Measurements from ENCODE around the gene PEPD. TPM values are rescaled to one million over a fixed set of nuclear protein-coding genes. Genes with fewer than 3 reads are reported as not detected.

The PEPD gene
- polyA plus RNA-seq, 1 donor from 2014 or later, result 91.1 TPM

GRCh38 chr19:33443638-33444561 is 77.7 kb downstream of the PEPD start:
- peak overlapping the region in 1 of 3 donors; percentile 62 for H3K27ac Mint-ChIP-seq
- no peak overlapping the region for H3K4me3 Mint-ChIP-seq
- H3K4me1 Mint-ChIP-seq, result no peaks in the 10 kb centered on the region
- no peaks in the 10 kb centered on the region for H3K9me3 Mint-ChIP-seq
- H3K36me3 Mint-ChIP-seq, result peaks cover 2% of the 10 kb centered on the region
- H3K27me3 Mint-ChIP-seq, result no peaks in the 10 kb centered on the region

- no peaks in the 10 kb centered on the region for H3K9me3 Mint-ChIP-seq
- H3K27ac Mint-ChIP-seq, result no peak overlapping the region
- H3K27me3 Mint-ChIP-seq, result no peaks in the 10 kb centered on the region
- H3K4me3 Mint-ChIP-seq, result no peak overlapping the region
- H3K4me1 Mint-ChIP-seq, result no peaks in the 10 kb centered on the region
- peaks cover 2% of the 10 kb centered on the region for H3K36me3 Mint-ChIP-seq
Observed at GRCh38 chr19:33442706-33443105, 78.9 kb downstream of the PEPD start.

- H3K4me3 Mint-ChIP-seq, result no peak overlapping the region
- H3K9me3 Mint-ChIP-seq, result no peaks in the 10 kb centered on the region
- peaks cover 2% of the 10 kb centered on the region for H3K36me3 Mint-ChIP-seq
- H3K27ac Mint-ChIP-seq, result no peak overlapping the region
- no peaks in the 10 kb centered on the region for H3K27me3 Mint-ChIP-seq
- no peaks in the 10 kb centered on the region for H3K4me1 Mint-ChIP-seq
Observed at GRCh38 chr19:33441828-33442227, 79.8 kb downstream of the PEPD start.

GRCh38 chr19:33441277-33441699 is 80.3 kb downstream of the PEPD start:
- Mint-ChIP-seq H3K9me3 (no peaks in the 10 kb centered on the region), H3K4me3 (no peak overlapping the region), H3K4me1 (no peaks in the 10 kb centered on the region), H3K27ac (no peak overlapping the region), H3K36me3 (peaks cover 2% of the 10 kb centered on the region), H3K27me3 (no peaks in the 10 kb centered on the region)

- H3K9me3 Mint-ChIP-seq, result no peaks in the 10 kb centered on the region
- H3K4me3 Mint-ChIP-seq, result no peak overlapping the region
- H3K27ac Mint-ChIP-seq, result no peak overlapping the region
- peaks cover 2% of the 10 kb centered on the region for H3K36me3 Mint-ChIP-seq
- no peaks in the 10 kb centered on the region for H3K27me3 Mint-ChIP-seq
- no peaks in the 10 kb centered on the region for H3K4me1 Mint-ChIP-seq
Observed at GRCh38 chr19:33440682-33441081, 80.9 kb downstream of the PEPD start.

- Mint-ChIP-seq H3K4me1 (no peaks in the 10 kb centered on the region), H3K27ac (no peak overlapping the region), H3K36me3 (peaks cover 2% of the 10 kb centered on the region), H3K27me3 (no peaks in the 10 kb centered on the region), H3K9me3 (no peaks in the 10 kb centered on the region), H3K4me3 (no peak overlapping the region)
Observed at GRCh38 chr19:33440241-33440640, 81.3 kb downstream of the PEPD start.

- no peak overlapping the region for H3K27ac Mint-ChIP-seq
- H3K27me3 Mint-ChIP-seq, result no peaks in the 10 kb centered on the region
- H3K4me1 Mint-ChIP-seq, result no peaks in the 10 kb centered on the region
Observed at GRCh38 chr19:33438987-33439781, 82.4 kb downstream of the PEPD start.

GRCh38 chr19:33437821-33438671 is 83.5 kb downstream of the PEPD start:
- Mint-ChIP-seq H3K4me3 (no peak overlapping the region), H3K9me3 (no peaks in the 10 kb centered on the region), H3K27ac (no peak overlapping the region), H3K27me3 (no peaks in the 10 kb centered on the region), H3K4me1 (no peaks in the 10 kb centered on the region), H3K36me3 (peaks cover 2% of the 10 kb centered on the region)

More at GRCh38 chr19:33438987-33439781, 82.4 kb downstream of the PEPD start:
- no peak overlapping the region for H3K4me3 Mint-ChIP-seq
- H3K36me3 Mint-ChIP-seq, result peaks cover 2% of the 10 kb centered on the region
- H3K9me3 Mint-ChIP-seq, result no peaks in the 10 kb centered on the region

GRCh38 chr19:33437393-33437820 is 84.2 kb downstream of the PEPD start:
- H3K36me3 Mint-ChIP-seq, result peaks cover 2% of the 10 kb centered on the region

GRCh38 chr19:33436360-33437345 is 84.9 kb downstream of the PEPD start:
- H3K27ac Mint-ChIP-seq, result no peak overlapping the region
- no peak overlapping the region for H3K4me3 Mint-ChIP-seq
- H3K27me3 Mint-ChIP-seq, result no peaks in the 10 kb centered on the region
- H3K36me3 Mint-ChIP-seq, result peaks cover 2% of the 10 kb centered on the region
- no peaks in the 10 kb centered on the region for H3K9me3 Mint-ChIP-seq
- H3K4me1 Mint-ChIP-seq, result no peaks in the 10 kb centered on the region

More at GRCh38 chr19:33437393-33437820, 84.2 kb downstream of the PEPD start:
- H3K4me3 Mint-ChIP-seq, result no peak overlapping the region
- no peaks in the 10 kb centered on the region for H3K9me3 Mint-ChIP-seq
- no peaks in the 10 kb centered on the region for H3K27me3 Mint-ChIP-seq
- no peak overlapping the region for H3K27ac Mint-ChIP-seq
- no peaks in the 10 kb centered on the region for H3K4me1 Mint-ChIP-seq

- no peaks in the 10 kb centered on the region for H3K9me3 Mint-ChIP-seq
- H3K36me3 Mint-ChIP-seq, result peaks cover 2% of the 10 kb centered on the region
- peaks cover 0 to 2% (median 0%) of the 10 kb centered on the region in 3 donors for H3K4me1 Mint-ChIP-seq
- no peaks in the 10 kb centered on the region for H3K27me3 Mint-ChIP-seq
- H3K27ac Mint-ChIP-seq, result peak overlapping the region in 1 of 3 donors; percentile 67
- no peak overlapping the region for H3K4me3 Mint-ChIP-seq
Observed at GRCh38 chr19:33435706-33436359, 85.8 kb downstream of the PEPD start.

- Mint-ChIP-seq H3K9me3 (no peaks in the 10 kb centered on the region), H3K4me3 (no peak overlapping the region), H3K4me1 (peaks cover 0 to 5% (median 0%) of the 10 kb centered on the region in 3 donors), H3K36me3 (peaks cover 2% of the 10 kb centered on the region), H3K27me3 (no peaks in the 10 kb centered on the region), H3K27ac (peak overlapping the region in 1 of 3 donors; percentile 67)
Observed at GRCh38 chr19:33434886-33435705, 86.5 kb downstream of the PEPD start.

All from IgD-negative memory B cell (primary cell).